ENCODE data around the gene LSS.
"Not testable (repeated sequence)": the region's sequence is repeated elsewhere in the genome, so short reads cannot be mapped to it uniquely, and the experiment has no call there.

LSS gene

DNA sequence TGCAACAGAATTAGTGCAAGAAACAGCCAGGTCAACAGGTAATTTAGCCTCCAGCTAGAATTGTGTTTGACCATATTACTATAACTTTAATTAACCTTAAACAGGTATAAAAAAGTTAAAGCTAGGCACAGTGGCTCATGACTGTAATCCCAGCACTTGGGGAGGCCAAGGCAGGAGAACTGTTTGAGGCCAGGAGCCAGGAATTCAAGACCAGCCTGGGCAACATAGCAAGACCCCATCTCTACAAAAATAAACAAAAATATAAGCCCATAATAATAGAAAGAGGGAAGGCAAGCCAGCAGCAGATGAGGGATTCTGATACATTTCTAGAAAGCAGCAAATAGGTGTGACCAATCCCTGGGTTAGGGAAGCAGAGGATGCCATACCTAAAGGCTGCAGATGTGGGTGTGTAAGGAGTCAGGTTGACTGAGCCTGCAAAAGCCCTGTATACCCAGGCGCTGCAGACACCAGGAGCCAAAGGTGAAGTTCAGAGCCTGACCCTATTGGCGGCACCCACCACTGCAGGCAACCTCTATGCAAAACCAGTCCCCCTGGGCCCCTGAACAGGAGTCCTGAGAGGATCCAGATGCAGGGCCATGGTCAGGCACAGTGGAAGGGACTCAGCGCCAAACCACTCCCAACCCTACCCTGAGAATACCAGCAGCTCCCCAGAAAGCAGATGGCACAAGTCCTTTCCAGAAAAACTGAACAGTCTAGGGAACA is 19.3 kb upstream of the LSS start:
- Histone ChIP-seq H3K27ac (no peak overlapping the region), H3K4me3 (no peak overlapping the region)

GRCh38 chr21:46246345-46246744 is 17.8 kb upstream of the LSS start:
- no peak overlapping the region for H3K4me3 ChIP-seq
- H3K27ac ChIP-seq = no peak overlapping the region

DNA sequence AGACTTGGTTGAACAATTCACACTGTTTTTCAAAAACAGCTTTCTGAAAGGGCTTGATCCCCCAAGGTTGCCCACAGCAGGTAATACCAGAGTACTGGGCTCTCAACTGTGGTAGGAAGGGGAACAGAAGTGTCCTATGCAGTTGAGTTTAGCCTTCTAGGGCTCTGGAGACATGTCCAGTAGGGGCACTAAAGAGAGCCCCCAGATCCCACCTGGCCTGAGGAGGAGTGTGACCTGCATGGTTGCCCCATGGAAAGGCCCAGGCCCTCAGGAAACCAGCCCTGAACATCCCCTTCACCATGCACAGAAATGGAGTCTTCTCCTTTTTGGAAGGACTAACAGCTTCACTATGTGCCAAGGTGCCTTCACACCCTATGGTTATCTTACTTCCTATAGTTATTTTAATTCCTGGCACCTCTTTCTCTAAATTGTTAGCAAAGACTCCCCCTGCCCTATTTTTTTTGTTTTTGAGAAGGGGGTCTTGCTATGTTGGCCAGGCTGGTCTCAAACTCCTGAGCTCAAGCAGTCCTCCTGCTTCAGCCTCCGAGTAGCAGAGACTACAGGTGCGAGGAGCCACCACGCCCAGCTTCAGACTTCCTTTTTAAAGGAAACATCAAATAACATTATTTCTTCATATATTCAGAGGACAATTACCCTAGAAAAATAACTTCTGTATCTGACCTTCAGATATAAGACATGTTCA is 16.8 kb upstream of the LSS start:
- Histone ChIP-seq H3K27ac (no peak overlapping the region), H3K4me3 (no peak overlapping the region)

DNA sequence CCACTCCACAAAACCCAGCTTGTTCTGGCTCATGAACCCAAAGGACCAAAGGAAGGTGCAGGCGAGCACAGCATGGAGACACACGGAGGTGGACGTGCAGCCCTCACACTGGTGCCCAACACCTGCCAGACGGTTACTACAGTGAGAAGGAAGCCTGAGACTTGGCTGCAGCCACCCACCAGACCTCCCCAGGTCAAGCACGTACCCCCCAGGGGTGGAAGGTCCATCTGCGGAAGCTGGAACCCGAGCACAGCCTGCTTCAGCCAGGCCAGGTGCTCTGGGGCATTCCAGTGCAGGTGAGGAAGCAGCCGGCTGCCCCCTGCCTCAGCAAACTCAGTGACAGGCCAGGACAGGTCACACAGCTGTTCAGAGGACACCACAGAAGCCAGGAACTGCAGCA is 16.0 kb upstream of the LSS start:
- H3K4me3 ChIP-seq = no peak overlapping the region
- no peak overlapping the region for H3K27ac ChIP-seq

DNA sequence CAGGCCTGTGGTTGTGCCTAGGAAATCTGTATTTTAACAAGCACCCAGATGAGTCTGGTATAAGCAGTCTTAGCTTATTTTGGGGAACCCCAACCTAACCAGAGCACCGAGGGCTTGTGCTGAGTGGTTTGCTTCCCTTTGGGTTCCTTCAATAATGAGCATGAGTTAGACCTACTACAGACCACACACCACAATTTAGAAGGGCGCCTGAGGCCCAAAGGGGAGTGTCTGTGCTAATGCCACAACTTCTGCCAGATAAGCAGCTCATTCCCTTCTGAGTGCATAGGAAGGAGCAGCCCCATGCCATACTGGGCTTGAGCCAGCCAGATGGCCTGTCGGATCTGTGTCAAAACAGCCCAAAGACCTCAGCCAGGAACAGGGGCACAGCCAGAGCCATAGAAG is 15.4 kb upstream of the LSS start:
- Histone ChIP-seq H3K4me3 (no peak overlapping the region), H3K27ac (no peak overlapping the region)

DNA sequence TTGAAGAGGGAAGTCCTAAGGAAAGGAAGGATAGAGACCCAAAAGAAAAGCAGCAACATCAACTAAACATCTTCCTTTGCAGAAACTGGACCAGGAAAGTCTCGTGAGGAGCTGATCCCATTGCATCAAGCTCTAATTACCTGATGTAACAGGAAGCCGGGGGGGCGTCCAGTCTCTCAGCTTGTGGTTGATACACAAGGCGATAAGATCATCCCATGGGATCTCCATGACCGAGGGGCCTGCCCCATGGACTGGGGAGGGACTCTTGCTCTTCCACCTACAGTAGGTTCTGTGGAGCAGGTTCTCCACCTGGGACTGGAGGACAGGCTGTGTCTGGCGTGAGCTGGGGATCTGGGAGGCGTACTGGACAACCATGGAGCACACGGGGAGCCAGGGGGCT is 14.8 kb upstream of the LSS start:
- no peak overlapping the region for H3K4me3 ChIP-seq
- no peak overlapping the region for H3K27ac ChIP-seq

DNA sequence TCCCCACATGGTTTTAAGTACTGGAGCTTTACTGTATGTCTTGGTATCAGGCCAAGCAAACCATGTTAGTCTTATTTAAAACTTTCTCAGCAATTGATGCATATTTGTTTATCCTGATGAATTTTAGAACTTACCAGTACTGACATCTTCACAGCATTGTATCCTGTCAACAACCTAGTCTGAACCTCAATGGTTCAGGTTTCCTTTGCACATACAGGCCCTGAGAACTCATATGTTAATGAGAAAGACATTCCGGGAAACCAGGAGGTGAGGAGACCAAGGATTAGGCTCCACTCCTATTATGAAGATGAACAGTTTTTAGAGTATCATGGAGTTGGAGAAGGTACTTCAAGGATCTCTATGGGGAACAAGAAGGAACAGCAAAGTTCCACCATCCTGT is 13.0 kb upstream of the LSS start:
- H3K4me3 ChIP-seq, H3K27ac ChIP-seq: not testable (repeated sequence)

- no peak overlapping the region for H3K4me3 ChIP-seq
- H3K27ac ChIP-seq = no peak overlapping the region
Measured at GRCh38 chr21:46239817-46240325, 11.3 kb upstream of the LSS start.

GRCh38 chr21:46237474-46237873 is 8.9 kb upstream of the LSS start:
- no peak overlapping the region for H3K4me3 ChIP-seq
- no peak overlapping the region for H3K27ac ChIP-seq

DNA sequence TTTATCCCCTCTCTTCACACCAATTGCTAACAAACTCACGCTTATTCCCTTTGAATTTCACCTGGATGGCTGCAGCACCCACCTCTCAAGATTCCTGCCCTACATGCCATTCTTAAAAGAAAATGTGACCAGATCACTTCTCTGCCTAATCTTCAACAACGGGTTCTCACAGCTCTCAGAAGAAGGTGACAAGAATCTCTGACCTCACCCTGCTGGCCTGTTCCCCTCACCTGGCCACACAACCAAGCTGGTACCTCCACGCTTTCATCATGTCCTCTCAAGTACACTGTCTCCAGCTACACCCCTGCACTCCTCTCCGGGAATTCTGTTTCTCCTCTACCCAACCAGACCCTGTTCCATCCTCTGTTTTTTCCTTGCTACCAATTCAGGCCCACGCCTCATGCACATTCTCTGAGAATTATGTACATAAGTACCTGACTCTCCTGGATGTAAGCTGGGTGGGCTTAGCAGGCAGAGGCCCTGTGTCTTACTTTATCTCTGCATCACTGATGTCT is 5.9 kb upstream of the LSS start:
- Histone ChIP-seq H3K4me3 (no peak overlapping the region), H3K27ac (no peak overlapping the region)

- peak overlapping the region in 9 of 21 experiments; percentile 37 to 93 (median 79) for H3K27ac ChIP-seq
- H3K4me3 ChIP-seq = peak overlapping the region in 5 of 7 experiments; percentile 73 to 99 (median 94)
Measured at GRCh38 chr21:46229923-46230260, 1.3 kb upstream of the LSS start.

- H3K27ac ChIP-seq = peak overlapping the region; percentile 18 to 94 (median 76)
- peak overlapping the region; percentile 52 to 99 (median 86) for H3K4me3 ChIP-seq
Measured at GRCh38 chr21:46229133-46229922, 754 bp upstream of the LSS start.

- Histone ChIP-seq H3K27ac (peak overlapping the region in 20 of 21 experiments; percentile 48 to 94 (median 84)), H3K4me3 (peak overlapping the region; percentile 52 to 99 (median 86))
Measured at GRCh38 chr21:46227811-46228344, 696 bp downstream of the LSS start.

GRCh38 chr21:46226920-46227599 is 1.5 kb downstream of the LSS start:
- H3K27ac ChIP-seq = peak overlapping the region in 14 of 21 experiments; percentile 38 to 94 (median 82)
- H3K4me3 ChIP-seq = peak overlapping the region; percentile 52 to 99 (median 86)

DNA sequence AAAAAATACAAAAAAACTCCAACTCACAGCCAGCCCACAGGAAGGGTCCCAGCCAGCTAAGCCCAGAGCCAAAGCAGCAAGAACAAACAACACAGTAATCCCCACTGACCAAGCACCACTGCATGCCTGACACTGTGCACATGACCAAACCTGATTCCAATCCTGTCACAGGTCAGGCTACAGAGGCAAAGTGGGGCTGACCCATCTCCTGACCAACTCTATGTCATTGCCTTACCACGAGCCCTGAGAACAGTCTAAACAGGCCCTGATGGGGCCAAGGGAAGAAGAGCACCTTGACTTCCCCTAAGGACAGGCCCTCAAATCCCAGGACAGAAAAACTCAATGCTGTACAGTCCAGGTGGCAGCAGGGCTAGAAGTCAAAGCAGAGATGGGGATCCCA is 2.4 kb downstream of the LSS start:
- Histone ChIP-seq H3K27ac (peak overlapping the region in 10 of 21 experiments; percentile 28 to 81 (median 64)), H3K4me3 (no peak overlapping the region)

DNA sequence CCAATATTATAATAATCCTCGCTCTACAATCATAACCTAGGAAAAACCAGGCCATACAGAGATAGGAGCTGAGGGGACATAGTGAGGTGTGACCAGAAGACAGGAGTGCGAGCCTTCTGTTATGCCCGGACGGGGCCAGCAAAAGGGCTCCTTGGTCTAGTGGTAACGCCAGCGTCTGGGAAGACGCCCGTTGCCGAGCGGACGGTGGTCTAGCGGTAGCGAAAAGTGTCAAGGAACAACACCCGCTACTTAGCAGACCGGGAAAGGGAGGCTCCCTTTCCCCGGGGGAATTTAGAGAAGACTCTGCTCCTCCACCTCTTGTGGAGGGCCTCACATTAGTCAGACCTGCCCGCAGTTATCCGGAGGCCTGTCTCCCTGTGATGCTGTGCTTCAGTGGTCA is 4.9 kb downstream of the LSS start:
- not testable (repeated sequence) for H3K4me3 ChIP-seq, H3K27ac ChIP-seq

DNA sequence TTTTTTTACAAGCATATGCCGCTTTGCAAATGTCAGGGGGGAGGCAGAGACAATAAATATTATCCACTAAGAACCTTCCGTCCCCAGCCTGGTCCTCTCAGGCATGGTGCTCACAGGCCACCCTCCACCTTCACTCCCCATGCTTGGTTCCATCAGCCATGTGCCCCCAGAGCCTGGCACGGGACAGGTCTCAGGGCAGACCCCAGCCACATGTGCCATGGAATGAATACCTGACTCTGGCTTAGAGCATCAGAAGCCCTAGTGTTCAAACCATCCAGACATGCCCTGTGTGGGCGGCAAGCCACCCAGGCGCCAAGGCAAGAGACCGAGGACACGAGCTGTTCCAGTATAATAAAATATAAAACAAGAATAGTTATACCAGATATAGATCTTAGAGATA is 5.4 kb downstream of the LSS start:
- H3K4me3 ChIP-seq = no peak overlapping the region

GRCh38 chr21:46222436-46223116 is 6.0 kb downstream of the LSS start:
- Histone ChIP-seq H3K4me3 (no peak overlapping the region), H3K27ac (no peak overlapping the region)

More for the DNA sequence above, 5.4 kb downstream of the LSS start:
- H3K27ac ChIP-seq = no peak overlapping the region
